Epithelial cell of prostate (primary cell): Measurements from ENCODE around the gene PIK3R3.
"Not testable (repeated sequence)": the region's sequence is repeated elsewhere in the genome, so short reads cannot be mapped to it uniquely, and the experiment has no call there.

Experiments
- DNase-seq: peaks from one replicate; pipeline ENCODE4 v3.0.0-alpha.2; 2011; ENCODE audit warnings: low read depth, low spot score
- H3K27ac ChIP-seq: fragments of 450-650 bp; 2 replicates; pipeline ENCODE4 v1.5.1; 2017; ENCODE audit warnings: mild to moderate bottlenecking

PIK3R3 gene

DNA sequence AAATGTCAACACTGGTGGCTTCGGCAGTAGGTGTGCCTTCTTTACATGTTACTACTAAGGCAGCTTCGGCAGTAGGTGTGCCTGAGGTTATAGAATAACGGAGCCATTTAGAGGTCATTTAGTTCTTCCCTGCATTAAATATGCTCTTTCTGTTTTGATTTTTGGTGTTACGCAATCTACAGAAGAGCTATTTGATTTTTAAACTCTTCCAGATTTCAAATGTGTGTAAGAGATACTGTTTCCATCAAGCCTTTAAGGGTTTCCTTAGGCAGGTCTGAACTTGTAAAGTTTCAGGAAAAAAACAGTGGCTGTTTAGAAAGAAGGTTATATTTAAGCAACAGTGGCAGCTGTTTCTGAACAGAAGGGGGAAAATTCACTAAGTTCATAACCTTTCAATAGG, 54.8 kb downstream of the PIK3R3 start:
- peak overlapping the region; percentile 6 for H3K27ac ChIP-seq
- no peak for DNase-seq

- DNase-seq: no peak
- no peak overlapping the region for H3K27ac ChIP-seq
These were observed 56.1 kb downstream of the PIK3R3 start for GRCh38 chr1:46076343-46076742.

GRCh38 chr1:46072975-46073374, 59.5 kb downstream of the PIK3R3 start:
- H3K27ac ChIP-seq: no peak overlapping the region
- DNase-seq: no peak

DNA sequence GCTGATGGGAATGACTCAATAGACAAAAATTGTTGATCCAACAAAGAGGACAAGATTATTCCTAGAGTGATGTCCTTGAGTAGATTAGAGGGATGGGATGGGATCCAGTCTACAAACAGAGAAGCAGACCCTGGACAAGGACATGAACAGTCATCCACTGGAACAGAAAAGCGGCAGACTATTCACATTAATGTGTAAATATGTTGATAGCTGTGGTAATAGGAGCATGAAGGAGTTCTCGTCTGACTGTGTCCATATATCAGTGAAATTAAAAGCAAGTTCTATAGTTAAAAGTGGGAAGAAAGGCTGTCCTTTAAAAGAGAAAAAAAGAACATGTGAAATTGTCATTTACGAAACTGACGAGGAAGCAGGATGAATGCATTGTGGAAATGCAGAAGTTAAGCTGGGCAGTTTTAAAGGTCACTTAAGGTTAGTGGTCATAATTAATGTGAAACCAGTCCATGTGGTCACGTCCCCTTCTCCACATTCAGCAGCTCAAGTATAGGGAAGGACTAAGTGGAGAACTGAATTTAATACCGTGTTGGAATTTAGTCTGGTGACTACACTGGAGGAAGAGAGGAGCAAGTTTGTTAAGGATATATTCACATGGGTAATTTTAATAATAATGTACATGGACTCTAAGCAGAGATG, 62.1 kb downstream of the PIK3R3 start:
- no peak for DNase-seq
- no peak overlapping the region for H3K27ac ChIP-seq

GRCh38 chr1:46068525-46068924, 63.9 kb downstream of the PIK3R3 start:
- H3K27ac ChIP-seq: no peak overlapping the region
- no peak for DNase-seq

- no peak overlapping the region for H3K27ac ChIP-seq
- DNase-seq: no peak
These were observed 64.8 kb downstream of the PIK3R3 start for GRCh38 chr1:46067652-46068051.

DNA sequence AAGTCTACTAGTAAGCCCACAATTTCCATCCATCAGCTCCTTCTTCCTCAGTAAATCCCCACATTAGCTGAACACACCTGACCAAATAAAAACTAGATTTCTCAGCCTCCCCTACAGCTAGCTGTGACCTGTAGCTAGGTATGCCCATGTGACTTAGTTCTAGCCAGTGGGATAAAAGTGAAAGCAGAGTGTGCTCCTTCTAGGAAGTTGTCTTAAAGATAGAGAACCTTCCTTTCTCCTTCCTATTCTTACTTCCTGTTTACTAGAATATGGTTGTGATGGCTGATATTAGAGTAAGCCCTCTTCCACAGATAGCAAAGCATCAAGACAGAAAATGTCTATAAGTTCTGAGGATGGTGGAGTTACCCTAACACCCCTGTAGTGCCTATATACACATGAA, 67.0 kb downstream of the PIK3R3 start:
- no peak for DNase-seq
- no peak overlapping the region for H3K27ac ChIP-seq

DNA sequence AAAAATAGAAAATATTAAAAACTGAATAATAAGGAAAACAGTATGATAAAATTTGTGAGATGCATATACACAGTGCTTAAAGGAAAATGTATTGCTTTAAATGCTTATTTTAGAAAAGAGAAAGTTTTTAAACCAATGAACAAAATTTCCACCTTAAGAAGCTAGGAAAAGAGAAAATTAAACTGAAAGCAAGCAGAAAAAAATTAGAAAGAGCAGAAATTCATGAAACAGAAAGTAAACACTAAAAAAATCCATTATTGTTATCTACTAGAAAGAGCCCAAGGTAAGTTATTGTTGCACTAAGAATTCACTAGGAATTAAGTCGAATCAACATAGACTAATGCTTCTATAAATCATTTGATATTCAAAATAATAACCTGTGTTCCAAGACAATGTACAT, 67.7 kb downstream of the PIK3R3 start:
- DNase-seq: no peak
- no peak overlapping the region for H3K27ac ChIP-seq

DNA sequence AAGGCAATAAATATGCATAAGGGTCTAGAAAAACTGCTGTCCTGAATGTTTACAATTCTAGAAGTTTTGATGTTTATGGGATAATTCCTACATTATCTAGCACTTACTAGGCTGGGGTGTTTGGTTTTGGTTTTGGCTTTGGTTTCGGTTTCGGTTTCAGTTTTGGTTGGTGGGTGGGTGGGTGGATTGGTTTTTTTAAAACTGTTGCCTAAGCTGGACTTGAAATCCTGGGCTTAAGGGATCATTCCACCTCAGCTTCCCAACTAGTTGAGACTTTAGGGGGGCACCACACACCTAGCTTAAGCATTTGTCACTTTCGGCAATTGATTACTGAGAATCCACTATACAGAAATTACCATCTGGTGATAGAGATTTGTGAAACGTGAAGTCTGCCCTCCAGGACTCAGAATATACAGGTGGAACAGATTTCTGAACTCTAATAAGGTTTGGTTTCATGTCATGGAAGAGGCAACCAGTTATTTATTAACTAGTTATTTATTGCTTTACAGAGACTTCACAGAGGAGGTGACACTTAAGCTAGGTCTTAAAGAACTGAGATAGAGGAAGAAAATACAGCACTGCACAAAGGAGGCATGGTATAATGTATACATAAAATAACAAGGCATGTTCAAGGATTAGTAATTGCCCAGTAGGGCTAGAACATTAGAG, 69.6 kb downstream of the PIK3R3 start:
- DNase-seq: no peak
- H3K27ac ChIP-seq: no peak overlapping the region

- DNase-seq: no peak
- H3K27ac ChIP-seq: no peak overlapping the region
These were observed 71.3 kb downstream of the PIK3R3 start for GRCh38 chr1:46061146-46061545.

- no peak overlapping the region for H3K27ac ChIP-seq
- DNase-seq: no peak
These were observed 73.5 kb downstream of the PIK3R3 start for GRCh38 chr1:46058936-46059335.

DNA sequence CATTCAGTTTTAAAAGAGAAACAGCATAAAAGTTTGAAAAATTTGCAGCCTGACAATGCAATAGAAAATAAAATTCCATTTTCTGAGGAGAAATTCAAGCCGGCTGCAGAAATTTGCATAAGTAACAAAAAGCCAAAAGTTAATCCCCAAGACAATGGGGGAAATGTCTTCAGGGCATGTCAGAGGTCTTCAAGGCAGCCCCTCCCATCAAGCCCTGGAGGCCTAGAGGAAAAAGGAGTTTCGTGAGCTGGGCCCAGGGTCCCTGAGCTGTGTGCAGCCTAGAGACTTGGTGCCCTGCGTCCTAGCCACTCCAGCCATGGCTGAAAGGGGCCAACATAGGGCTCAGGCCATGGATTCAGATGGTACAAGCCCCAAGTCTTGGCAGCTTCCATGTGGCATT, 74.6 kb downstream of the PIK3R3 start:
- no peak for DNase-seq
- no peak overlapping the region for H3K27ac ChIP-seq

DNA sequence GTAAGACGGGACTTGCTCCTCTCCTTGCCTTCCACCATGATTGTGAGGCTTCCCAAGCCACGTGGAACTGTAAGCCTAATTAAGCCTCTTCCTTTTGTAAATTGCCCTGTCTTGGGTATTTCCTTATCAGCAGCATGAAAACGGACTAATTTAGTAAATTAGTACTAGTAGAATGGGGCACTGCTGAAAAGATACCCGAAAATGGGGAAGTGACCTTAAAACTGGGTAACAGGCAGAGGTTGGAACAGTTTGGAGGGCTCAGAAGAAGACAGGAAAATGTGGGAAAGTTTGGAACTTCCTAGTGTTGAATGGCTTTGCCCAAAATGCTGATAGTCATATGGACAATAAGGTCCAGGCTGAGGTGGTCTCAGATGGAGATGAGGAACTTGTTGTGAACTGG, 75.2 kb downstream of the PIK3R3 start:
- H3K27ac ChIP-seq, DNase-seq: not testable (repeated sequence)

DNA sequence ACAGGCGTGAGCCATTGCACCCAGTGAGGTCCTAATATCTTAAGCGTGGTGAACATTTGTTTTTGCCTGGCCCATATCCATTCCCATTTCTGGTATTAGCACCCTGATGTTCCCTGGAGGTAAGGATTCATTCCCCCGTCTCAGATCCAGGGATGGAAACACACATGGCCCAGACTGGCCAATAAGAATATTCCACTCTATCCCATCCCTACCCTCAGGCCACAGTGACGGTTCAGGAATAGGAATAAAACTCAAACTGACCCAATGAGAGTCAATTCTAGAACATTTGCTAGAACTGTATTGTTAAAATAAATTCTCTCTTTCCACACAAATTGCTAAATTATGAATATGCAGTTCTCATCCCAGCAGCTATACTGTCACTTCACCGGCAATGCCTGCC, 76.1 kb downstream of the PIK3R3 start:
- DNase-seq: no peak
- no peak overlapping the region for H3K27ac ChIP-seq

- H3K27ac ChIP-seq: no peak overlapping the region
- DNase-seq: no peak
These were observed 78.7 kb downstream of the PIK3R3 start for GRCh38 chr1:46053734-46054133.

- H3K27ac ChIP-seq: no peak overlapping the region
- no peak for DNase-seq
These were observed 88.3 kb downstream of the PIK3R3 start for GRCh38 chr1:46044116-46044515.

DNA sequence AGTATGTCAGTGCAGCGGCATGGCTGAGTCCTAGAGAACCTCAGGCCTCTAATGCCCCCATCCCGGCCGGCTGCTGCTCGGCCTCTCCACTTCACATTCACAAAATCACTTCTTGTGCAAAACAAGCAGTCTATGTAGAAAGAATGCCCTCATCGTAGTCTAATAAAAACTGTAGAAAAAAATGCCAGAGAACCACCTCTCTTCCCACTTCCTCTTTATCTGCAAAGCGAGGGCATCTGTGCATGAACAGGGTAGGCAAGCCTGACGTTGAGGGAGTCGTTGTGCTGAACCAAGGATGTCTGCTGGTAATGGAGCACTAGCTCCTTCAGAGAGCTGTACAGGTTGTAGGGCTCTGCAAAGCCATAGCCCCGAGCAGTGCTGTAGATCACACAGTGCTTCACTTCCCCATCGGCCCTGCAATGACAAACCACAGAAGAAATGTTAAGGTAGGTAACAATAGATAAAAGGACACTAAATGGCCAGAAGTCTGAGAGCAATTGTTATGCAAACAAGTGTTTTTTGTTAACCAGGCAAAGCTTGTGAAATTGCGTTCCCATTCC, 88.9 kb downstream of the PIK3R3 start:
- H3K27ac ChIP-seq: no peak overlapping the region
- DNase-seq: no peak

GRCh38 chr1:46041974-46042373, 90.5 kb downstream of the PIK3R3 start:
- DNase-seq: no peak
- no peak overlapping the region for H3K27ac ChIP-seq

DNA sequence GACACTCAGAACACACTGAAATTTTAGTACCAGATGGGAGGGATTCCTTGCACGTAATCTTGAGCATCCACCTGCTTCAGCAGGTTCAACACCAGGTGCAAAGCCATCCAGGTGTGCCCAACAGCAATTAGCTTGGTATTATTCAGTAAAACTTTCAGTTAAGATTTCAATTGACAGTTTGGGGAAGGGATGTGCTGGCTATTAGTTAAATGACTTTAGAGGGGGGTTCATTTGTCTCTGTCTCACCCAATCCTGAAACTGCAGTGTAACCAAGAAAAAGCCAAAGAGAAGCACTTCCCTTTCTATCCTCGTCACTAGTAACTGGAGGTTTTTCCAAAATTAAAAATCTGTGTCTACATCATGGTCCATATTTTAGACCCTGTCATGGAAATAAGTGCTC, 90.9 kb downstream of the PIK3R3 start:
- no peak overlapping the region for H3K27ac ChIP-seq
- no peak for DNase-seq

DNA sequence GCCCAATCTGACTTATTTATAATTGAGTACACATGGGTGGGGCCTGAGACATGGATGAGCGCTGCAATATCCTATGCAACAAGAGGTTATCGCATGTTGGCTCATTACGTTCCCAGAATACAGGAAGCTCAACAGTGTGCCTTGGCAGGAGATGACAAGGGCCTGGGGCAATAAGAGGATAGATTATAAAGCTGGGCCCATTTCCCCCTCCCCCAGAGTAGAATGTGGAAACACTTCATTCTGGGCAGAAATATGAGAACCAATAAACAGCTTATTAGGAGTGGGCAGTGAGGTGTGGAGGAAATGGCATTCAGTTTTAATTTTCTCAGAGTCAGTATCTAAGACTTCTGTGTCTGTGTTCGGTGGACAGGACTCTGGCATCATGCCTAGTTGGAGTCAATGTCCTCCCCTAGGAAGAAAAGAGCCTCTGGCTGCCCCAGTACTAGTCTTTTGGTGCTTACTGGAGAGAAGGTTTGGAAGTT, 92.8 kb downstream of the PIK3R3 start:
- no peak for DNase-seq

GRCh38 chr1:46036894-46037839, 95.3 kb downstream of the PIK3R3 start:
- DNase-seq: peak; percentile 12
- H3K27ac ChIP-seq: no peak overlapping the region

More for the DNA sequence above, 92.8 kb downstream of the PIK3R3 start:
- peak overlapping the region; percentile 15 for H3K27ac ChIP-seq
